Osteoblast (primary cell): Measurements from ENCODE around the gene NFATC3. TPM values are rescaled to one million over a fixed set of nuclear protein-coding genes. Genes with fewer than 3 reads are reported as not detected.

ENCODE experiments used
- DNase-seq: peaks from one replicate; pipeline ENCODE4 v3.0.0; 2011; ENCODE audit warnings: low spot score, mixed read lengths; ENCODE audit not compliant: insufficient read length; ENCODE audit errors: missing footprints
- H2AFZ ChIP-seq: 2 replicates; pipeline ENCODE4 v1.6.0; 2011; ENCODE audit warnings: mild to moderate bottlenecking, low read length
- H3K27ac ChIP-seq: 2 replicates; pipeline ENCODE4 v1.5.1; 2011; ENCODE audit warnings: mild to moderate bottlenecking, low read depth, low read length, moderate library complexity
- H3K27me3 ChIP-seq: 2 replicates; pipeline ENCODE4 v1.6.0; 2012; ENCODE audit warnings: mild to moderate bottlenecking, control low read depth, inconsistent platforms, low read length, moderate library complexity; ENCODE audit not compliant: insufficient read depth
- H3K36me3 ChIP-seq: 2 replicates; pipeline ENCODE4 v1.5.1; 2011; ENCODE audit warnings: mild to moderate bottlenecking, low read length, control low read depth, moderate library complexity; ENCODE audit not compliant: insufficient read depth
- H3K4me1 ChIP-seq: 2 replicates; pipeline ENCODE4 v1.5.1; 2011; ENCODE audit warnings: mild to moderate bottlenecking, low read length, control low read depth, moderate library complexity; ENCODE audit not compliant: insufficient read depth
- H3K4me2 ChIP-seq: 2 replicates; pipeline ENCODE4 v1.6.0; 2011; ENCODE audit warnings: mild to moderate bottlenecking, low read length; ENCODE audit not compliant: insufficient read depth
- H3K4me3 ChIP-seq: fragments of 200-600 bp; sonication (generic); 3 replicates; pipeline ENCODE4 v1.5.1; 2012; ENCODE audit warnings: mild to moderate bottlenecking, low read length, inconsistent platforms; ENCODE audit not compliant: insufficient read depth
- H3K79me2 ChIP-seq: 2 replicates; pipeline ENCODE4 v1.6.0; 2012; ENCODE audit warnings: mild to moderate bottlenecking, low read length, control low read depth, inconsistent platforms; ENCODE audit not compliant: insufficient read depth
- H3K9me3 ChIP-seq: 2 replicates; pipeline ENCODE4 v1.5.1; 2011; ENCODE audit warnings: low read depth, low read length, control low read depth
- H4K20me1 ChIP-seq: 2 replicates; pipeline ENCODE4 v1.6.0; 2012; ENCODE audit warnings: mild to moderate bottlenecking, low read length, control low read depth; ENCODE audit not compliant: insufficient read depth
- CTCF ChIP-seq: IDR thresholded peaks from 2 replicates; pipeline ENCODE4 v1.5.1; 2011; ENCODE audit warnings: mild to moderate bottlenecking, low read depth, low read length, moderate library complexity; ENCODE audit errors: extremely low read depth
- small RNA-seq: library from RNA; depleted of rRNA; stranded (forward); fragments of <200 nt; gene quantifications from one replicate; pipeline ENCODE3, GENCODE V24; 2012
- total RNA-seq: library from RNA; depleted of rRNA; stranded (reverse); fragments of >200 nt; gene quantifications from 2 replicates; pipeline ENCODE4 v1.2.3, GENCODE V29; 2012

Gene NFATC3
- total RNA-seq, 1 donor, result 36.2 TPM

DNA sequence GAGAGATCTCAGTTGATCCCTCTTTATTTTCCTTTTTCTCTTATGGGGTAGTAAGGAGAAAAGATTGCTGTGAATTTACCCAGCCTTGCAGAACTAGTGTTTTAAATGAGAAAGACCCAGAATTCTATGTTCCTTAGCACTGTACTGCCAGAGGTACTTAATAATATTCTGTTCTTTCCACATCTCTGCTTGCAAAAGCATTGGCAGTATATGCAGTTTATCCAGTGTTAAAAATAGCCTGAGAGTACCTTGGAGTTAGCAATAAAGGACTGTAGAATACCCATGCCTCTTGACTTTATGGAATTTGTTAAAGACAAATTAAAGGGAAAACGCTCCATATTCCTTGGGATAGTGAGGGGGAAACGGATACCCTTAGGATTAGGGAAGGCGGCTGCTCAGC lies 191.1 kb downstream of the NFATC3 start:
- Histone ChIP-seq H3K79me2 (peaks cover 68% of the 10 kb centered on the region), H3K4me2 (no peak overlapping the region), H3K9me3 (no peaks in the 10 kb centered on the region), H3K4me3 (no peak overlapping the region), H3K4me1 (peaks cover 4% of the 10 kb centered on the region), H4K20me1 (peaks cover 50% of the 10 kb centered on the region), H3K36me3 (peaks cover 55% of the 10 kb centered on the region), H3K27me3 (no peaks in the 10 kb centered on the region), H2AFZ (no peak overlapping the region), H3K27ac (no peak overlapping the region)
- no peak for TF ChIP-seq CTCF
- no peak for DNase-seq

Small RNA genes lying within 50 kb of the gene (small RNA-seq; reads per million reads assigned to genes)
- gene RF00019, result not detected
- not detected for gene RF00554

Other genes with a start within 250 kb of the NFATC3 start
- gene THAP11, start 243.1 kb upstream of the NFATC3 start, total RNA-seq, result 23.6 and 25.7 TPM in 2 replicates
- gene NUTF2, start 238.4 kb upstream of the NFATC3 start, total RNA-seq, result 203 TPM in 2 replicates
- 24.2 and 25.6 TPM in 2 replicates for gene CENPT, start 237.7 kb upstream of the NFATC3 start, total RNA-seq
- gene EDC4, start 212.3 kb upstream of the NFATC3 start, total RNA-seq, result 45.7 and 60.8 TPM in 2 replicates
- 0.29 TPM in 1 of 2 replicates, not detected in the other for gene NRN1L, start 200.5 kb upstream of the NFATC3 start, total RNA-seq
- gene PSKH1, start 192.1 kb upstream of the NFATC3 start, total RNA-seq, result 16.8 and 18.5 TPM in 2 replicates
- 0.36 and 0.59 TPM in 2 replicates for gene CTRL, start 153.5 kb upstream of the NFATC3 start, total RNA-seq
- gene PSMB10, start 148.5 kb upstream of the NFATC3 start, total RNA-seq, result 44.5 and 47.0 TPM in 2 replicates
- 6.9 and 8.8 TPM in 2 replicates for gene LCAT, start 141.2 kb upstream of the NFATC3 start, total RNA-seq
- gene SLC12A4, start 116.7 kb upstream of the NFATC3 start, total RNA-seq, result 79.3 and 82.2 TPM in 2 replicates
- gene DPEP3, start 104.9 kb upstream of the NFATC3 start, total RNA-seq, result not detected in 2 replicates
- not detected in 2 replicates for gene DPEP2, start 85.9 kb upstream of the NFATC3 start, total RNA-seq
- gene DPEP2NB, start 69.5 kb upstream of the NFATC3 start, total RNA-seq, result not detected in 2 replicates
- gene DDX28, start 62.1 kb upstream of the NFATC3 start, total RNA-seq, result 10.5 and 12.4 TPM in 2 replicates
- 8.7 and 8.8 TPM in 2 replicates for gene DUS2, start 62.1 kb upstream of the NFATC3 start, total RNA-seq
- under 0.01 TPM in 1 of 2 replicates, not detected in the other for gene ESRP2, start 150.8 kb downstream of the NFATC3 start, total RNA-seq
- gene PLA2G15, start 160.0 kb downstream of the NFATC3 start, total RNA-seq, result 30.8 and 30.9 TPM in 2 replicates
- gene SLC7A6, start 179.2 kb downstream of the NFATC3 start, total RNA-seq, result 35.1 and 36.9 TPM in 2 replicates
- gene SLC7A6OS, start 225.6 kb downstream of the NFATC3 start, total RNA-seq, result 12.1 and 12.3 TPM in 2 replicates
- 35.4 and 36.9 TPM in 2 replicates for gene PRMT7, start 225.6 kb downstream of the NFATC3 start, total RNA-seq